Midbrain (tissue), 1 donor: Measurements from ENCODE around the gene MGST1.

Experiments
- DNase-seq: peaks from one replicate; lab custom pipeline; 2025; lab: John Stamatoyannopoulos, UW

Gene MGST1, protein sequence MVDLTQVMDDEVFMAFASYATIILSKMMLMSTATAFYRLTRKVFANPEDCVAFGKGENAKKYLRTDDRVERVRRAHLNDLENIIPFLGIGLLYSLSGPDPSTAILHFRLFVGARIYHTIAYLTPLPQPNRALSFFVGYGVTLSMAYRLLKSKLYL

GRCh38 chr12:16347391-16348298, at the start of gene MGST1:
TSS of gene MGST1 (plus strand) at chr12:16347645. CDS start at chr12:16354253, 6,608 bp downstream.
- peak; percentile 27 for DNase-seq

DNA sequence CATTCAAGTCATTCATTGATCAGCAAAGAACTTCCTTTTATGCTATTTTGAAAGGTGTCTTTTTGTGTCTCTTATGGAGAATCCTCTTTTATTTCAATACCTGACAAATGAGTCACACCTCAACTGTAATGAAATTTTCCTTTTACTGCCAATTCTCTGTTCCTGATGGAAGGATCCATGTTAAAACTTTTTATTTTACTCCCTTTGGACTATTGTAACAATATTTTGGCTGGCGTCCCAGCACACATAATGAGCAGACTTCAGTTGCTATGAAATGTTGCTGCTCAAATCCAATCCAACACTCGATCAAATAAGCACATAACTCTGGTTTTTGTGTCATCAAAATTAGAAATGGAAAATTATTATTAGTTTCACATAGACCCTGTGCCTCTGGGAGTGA, 48.0 kb upstream of the MGST1 start:
- peak; percentile 8 for DNase-seq

DNA sequence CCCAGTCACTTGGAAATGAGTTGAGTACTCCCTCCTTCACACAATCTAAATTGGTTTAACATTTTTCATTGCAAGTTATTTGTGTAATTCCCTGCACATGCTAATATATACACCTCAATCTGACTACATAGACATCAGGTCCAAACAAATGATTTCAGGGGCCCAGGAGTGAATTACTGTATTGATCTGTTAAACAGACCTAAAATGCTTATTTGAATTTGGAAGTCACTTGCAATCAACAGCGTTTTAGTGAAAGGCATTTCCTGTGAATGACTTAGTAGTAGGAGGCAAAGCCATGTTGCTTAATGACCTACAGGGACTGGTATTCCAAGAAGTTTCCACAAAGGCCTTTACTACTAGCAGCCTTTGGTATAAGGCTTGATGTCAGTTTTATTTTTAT, 47.3 kb upstream of the MGST1 start:
- no peak for DNase-seq

DNA sequence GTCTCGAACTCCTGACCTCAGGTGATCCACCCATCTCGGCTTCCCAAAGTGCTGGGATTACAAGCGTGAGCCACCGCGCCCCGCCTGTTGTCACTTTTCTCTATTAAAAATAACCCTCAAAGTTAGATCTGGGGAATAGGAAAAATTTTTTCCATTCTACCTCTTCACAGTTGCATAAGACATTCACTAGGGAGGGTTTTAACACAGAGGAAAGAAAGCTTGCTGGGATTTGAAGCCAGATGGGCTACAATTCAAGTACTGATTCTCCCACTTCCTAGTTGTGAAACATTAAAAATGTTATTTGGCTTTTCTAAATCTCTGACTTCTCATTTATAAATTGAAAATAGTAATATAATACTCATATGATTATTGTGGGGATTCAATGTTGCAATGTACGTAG, 46.7 kb upstream of the MGST1 start:
- no peak for DNase-seq

- DNase-seq: no peak
These were observed 43.5 kb upstream of the MGST1 start for GRCh38 chr12:16303939-16304338.

GRCh38 chr12:16307856-16308475, 39.5 kb upstream of the MGST1 start:
- no peak for DNase-seq

- no peak for DNase-seq
These were observed 36.5 kb upstream of the MGST1 start for GRCh38 chr12:16310934-16311333.

GRCh38 chr12:16323010-16323409, 24.4 kb upstream of the MGST1 start:
- no peak for DNase-seq

- no peak for DNase-seq
These were observed 23.8 kb upstream of the MGST1 start for GRCh38 chr12:16323638-16324037.

DNA sequence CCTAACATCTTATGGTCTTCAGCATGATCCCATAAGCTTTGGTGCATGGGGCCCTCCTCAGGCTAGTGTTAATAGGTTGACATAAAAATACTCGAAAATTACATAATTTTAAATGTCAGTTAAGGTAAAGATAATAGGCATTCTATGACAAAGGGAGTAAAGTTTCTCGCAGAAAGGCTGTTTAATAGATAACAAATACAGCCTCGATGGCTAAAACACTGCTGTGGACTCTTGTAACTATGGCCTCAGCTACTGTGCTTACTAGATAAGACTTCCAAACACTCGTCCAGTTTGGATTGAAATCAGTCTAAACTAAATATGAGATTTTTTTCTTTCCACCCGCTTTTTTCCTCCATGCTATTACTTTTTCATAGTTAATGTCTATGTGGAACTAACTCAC, 23.2 kb upstream of the MGST1 start:
- no peak for DNase-seq

DNA sequence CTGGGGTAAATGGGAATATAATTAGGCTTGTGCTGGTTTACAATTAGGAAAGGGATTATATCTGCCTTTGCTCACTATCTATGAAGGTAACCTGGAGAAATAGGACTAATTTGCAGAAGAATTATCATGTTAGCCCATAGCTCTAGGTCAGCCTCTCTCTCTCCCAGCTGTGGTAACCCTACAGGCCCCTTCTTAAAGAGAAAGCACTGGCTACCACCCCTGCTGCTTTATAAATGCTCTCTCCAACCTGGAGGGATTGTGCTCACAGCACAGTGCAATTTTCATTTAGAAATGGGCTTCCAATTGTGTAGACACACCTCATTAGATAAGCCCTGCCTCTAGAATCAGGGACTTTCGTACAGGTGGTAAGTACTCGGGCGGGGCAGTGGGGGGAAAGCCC, 22.7 kb upstream of the MGST1 start:
- no peak for DNase-seq

- no peak for DNase-seq
These were observed 22.0 kb upstream of the MGST1 start for GRCh38 chr12:16325426-16325825.

DNA sequence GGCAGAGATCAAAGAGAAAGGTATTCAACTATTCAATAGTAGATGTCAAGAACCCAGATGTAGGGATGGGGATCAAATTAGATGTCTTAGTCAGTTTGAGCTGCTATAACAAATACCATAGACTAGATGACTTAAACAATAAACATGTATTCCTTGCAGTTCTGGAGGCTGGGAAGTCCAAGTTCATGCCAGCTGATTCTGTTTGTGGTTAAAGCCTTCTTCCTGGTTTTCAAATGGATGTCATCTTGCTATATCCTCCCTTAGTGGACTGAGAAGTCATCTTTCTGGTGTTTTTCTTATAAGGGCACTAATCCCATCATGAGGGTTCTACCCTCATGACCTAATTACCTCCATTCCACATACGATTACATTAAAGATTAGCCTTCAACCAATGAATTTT, 19.5 kb upstream of the MGST1 start:
- DNase-seq: no peak

- DNase-seq: no peak
These were observed 17.9 kb upstream of the MGST1 start for GRCh38 chr12:16329594-16329993.

DNA sequence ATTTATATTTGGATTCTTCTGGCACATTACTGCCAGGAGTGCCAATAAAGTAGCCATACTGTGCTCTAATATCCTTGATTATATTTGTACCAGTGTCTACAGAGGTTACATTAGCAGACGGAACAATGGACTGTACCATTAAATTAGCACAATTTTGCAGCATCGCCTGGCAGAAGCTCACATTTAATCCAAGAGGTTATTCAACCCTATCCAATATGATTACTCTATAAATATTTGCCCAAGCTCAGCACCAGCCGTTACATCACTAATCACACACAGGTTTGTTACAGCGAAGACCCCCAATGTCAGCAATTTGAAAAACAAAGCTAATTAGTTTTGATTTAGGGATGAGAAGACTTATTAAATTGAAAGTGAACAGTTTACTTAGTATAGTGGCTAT, 16.9 kb upstream of the MGST1 start:
- DNase-seq: no peak

GRCh38 chr12:16331998-16332397, 15.4 kb upstream of the MGST1 start:
- no peak for DNase-seq

DNA sequence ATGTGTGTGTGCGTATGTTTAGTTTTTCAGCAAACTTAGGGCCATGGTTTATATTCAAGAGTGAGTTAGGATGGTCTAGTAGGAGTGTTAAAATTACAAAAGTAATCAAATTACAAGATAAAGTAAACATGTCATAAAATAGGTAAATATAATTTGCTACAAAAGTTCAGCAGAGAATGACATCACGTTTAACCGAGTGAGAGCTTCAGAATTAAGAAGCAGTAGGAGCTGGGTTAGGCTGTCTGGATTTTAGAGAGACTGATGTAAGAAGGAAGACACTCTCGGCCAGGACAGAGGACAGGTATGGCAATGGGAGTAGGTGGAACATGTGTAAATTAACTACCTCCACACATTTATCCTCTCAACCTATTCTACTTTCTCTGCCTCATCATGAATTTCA, 11.6 kb upstream of the MGST1 start:
- no peak for DNase-seq

DNA sequence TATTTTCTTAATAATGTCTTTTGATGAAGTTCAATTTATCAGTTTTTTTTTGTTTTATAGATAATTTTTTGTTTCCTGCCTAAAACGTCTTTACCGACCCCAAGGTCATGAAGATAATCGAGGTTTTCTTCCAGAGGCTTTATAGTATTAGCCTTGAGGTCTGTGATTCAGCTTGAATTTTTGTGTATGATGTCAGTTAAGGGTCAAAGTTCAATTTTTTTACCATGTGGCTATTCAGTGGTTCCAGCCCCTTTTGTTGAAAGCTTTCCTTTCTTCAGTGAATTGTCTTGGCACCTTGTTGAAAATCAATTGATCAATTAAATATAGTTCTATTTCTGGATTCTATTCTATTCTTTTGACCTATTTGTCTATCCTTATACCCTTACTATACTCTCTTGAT, 3.2 kb upstream of the MGST1 start:
- DNase-seq: no peak

DNA sequence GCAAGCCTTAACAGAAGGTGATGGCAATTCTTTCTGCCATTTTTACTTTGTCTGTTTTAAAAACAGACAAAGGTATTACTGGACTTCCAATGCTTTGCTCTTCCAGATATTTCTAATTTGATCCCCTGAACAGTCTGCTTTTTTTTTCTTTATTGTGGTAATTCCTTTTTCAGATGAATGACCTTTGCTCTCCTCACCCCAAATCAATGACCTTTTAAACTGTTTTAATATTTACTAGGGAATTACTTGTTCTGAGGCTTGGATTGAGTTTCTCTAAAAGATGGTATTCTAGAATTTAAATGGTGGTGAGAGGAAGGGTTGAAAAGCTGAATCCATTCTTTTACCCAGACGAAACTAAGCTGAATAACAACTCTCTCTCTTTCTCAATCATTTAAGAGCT, 2.3 kb upstream of the MGST1 start:
- DNase-seq: no peak

GRCh38 chr12:16346958-16347357, 487 bp upstream of the MGST1 start:
- DNase-seq: peak; percentile 5

- no peak for DNase-seq
These were observed 1.1 kb downstream of the MGST1 start for GRCh38 chr12:16348435-16349130.

DNA sequence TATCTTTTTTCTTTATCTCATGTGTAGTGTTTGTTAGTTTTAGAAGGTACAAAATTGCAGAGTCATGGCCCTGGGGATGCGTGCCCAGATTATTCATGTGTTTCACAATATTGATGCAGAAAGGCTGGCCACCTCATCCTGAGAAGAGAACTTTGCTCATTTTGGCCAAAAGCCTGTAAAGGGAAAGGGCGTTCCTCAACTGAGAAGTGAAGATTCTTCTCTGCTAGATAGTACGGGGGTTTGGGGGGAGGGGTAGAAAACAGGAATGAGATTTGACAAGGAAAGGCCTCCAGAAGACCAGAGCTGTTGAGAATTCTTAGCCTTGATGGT, 1.7 kb downstream of the MGST1 start:
- DNase-seq: peak; percentile 31

- peak; percentile 58 for DNase-seq
These were observed 3.2 kb downstream of the MGST1 start for GRCh38 chr12:16350682-16351081.
